Measurements from ENCODE around the gene CRYBG1. TPM values are rescaled to one million over a fixed set of nuclear protein-coding genes. Genes with fewer than 3 reads are reported as not detected.

The CRYBG1 gene
- polyA plus RNA-seq, 1 donor from 2014 or later, result 0.73 TPM

- H3K79me2 ChIP-seq (replicated peaks; ENCODE audit: insufficient read depth, low read length), result no peaks in the 10 kb centered on the region
- no peak overlapping the region for H3K4me2 ChIP-seq (ENCODE audit: low read length)
- no peaks in the 10 kb centered on the region for H3K27me3 ChIP-seq (ENCODE audit: insufficient read depth, low read depth, low read length)
- no peak overlapping the region for H3K27ac ChIP-seq (ENCODE audit: low read length)
- no peaks in the 10 kb centered on the region for H3K9me3 ChIP-seq (ENCODE audit: low read length)
- no peak for TF ChIP-seq EZH2 (IDR thresholded peaks at IDR 0.05; ENCODE audit: borderline replicate concordance, insufficient read depth, low read length, poor library complexity, severe bottlenecking)
- TF ChIP-seq SMC3 (conservative IDR thresholded peaks at IDR 0.05; ENCODE audit: poor library complexity), result no peak
- TF ChIP-seq MXI1 (conservative IDR thresholded peaks at IDR 0.05; ENCODE audit: poor library complexity, severe bottlenecking), result no peak
- no peak for TF ChIP-seq RAD21 (conservative IDR thresholded peaks at IDR 0.05)
- no peak for TF ChIP-seq EP300 (conservative IDR thresholded peaks at IDR 0.05; ENCODE audit: poor library complexity, severe bottlenecking)
- TF ChIP-seq, protein P1, sequence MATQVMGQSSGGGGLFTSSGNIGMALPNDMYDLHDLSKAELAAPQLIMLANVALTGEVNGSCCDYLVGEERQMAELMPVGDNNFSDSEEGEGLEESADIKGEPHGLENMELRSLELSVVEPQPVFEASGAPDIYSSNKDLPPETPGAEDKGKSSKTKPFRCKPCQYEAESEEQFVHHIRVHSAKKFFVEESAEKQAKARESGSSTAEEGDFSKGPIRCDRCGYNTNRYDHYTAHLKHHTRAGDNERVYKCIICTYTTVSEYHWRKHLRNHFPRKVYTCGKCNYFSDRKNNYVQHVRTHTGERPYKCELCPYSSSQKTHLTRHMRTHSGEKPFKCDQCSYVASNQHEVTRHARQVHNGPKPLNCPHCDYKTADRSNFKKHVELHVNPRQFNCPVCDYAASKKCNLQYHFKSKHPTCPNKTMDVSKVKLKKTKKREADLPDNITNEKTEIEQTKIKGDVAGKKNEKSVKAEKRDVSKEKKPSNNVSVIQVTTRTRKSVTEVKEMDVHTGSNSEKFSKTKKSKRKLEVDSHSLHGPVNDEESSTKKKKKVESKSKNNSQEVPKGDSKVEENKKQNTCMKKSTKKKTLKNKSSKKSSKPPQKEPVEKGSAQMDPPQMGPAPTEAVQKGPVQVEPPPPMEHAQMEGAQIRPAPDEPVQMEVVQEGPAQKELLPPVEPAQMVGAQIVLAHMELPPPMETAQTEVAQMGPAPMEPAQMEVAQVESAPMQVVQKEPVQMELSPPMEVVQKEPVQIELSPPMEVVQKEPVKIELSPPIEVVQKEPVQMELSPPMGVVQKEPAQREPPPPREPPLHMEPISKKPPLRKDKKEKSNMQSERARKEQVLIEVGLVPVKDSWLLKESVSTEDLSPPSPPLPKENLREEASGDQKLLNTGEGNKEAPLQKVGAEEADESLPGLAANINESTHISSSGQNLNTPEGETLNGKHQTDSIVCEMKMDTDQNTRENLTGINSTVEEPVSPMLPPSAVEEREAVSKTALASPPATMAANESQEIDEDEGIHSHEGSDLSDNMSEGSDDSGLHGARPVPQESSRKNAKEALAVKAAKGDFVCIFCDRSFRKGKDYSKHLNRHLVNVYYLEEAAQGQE (IDR thresholded peaks at IDR 0.05; ENCODE audit: borderline replicate concordance), result no peak
- TF ChIP-seq TAF1 (IDR thresholded peaks at IDR 0.05; ENCODE audit: low read depth), result no peak
- no peak for TF ChIP-seq CTCF (IDR thresholded peaks at IDR 0.05; ENCODE audit: poor library complexity, severe bottlenecking)
- TF ChIP-seq POLR2AphosphoS5 (IDR thresholded peaks at IDR 0.05), result no peak
- no peaks in the 10 kb centered on the region for H3F3A ChIP-seq (ENCODE audit: insufficient read depth, low read length, poor library complexity, severe bottlenecking)
- H3K9me2 ChIP-seq (ENCODE audit: insufficient read depth, low read length), result no peaks in the 10 kb centered on the region
- no peak overlapping the region for H3K9ac ChIP-seq (ENCODE audit: low read length)
- H3K4me3 ChIP-seq (ENCODE audit: low read length), result no peak overlapping the region
- no peaks in the 10 kb centered on the region for H4K20me1 ChIP-seq (ENCODE audit: insufficient read depth)
- no peaks in the 10 kb centered on the region for H3K36me3 ChIP-seq (ENCODE audit: insufficient read depth, low read length)
- no peak overlapping the region for H2AFZ ChIP-seq (ENCODE audit: low read depth, low read length)
Observed at GRCh38 chr6:106617857-106618256, 257.3 kb downstream of the CRYBG1 start.

GRCh38 chr6:106618324-106618723, 257.8 kb downstream of the CRYBG1 start:
- Histone ChIP-seq H3K9me2 (ENCODE audit: insufficient read depth, low read length) (no peaks in the 10 kb centered on the region), H3F3A (ENCODE audit: insufficient read depth, low read length, poor library complexity, severe bottlenecking) (no peaks in the 10 kb centered on the region), H3K4me3 (ENCODE audit: low read length) (no peak overlapping the region), H3K27ac (ENCODE audit: low read length) (no peak overlapping the region), H3K9ac (ENCODE audit: low read length) (no peak overlapping the region), H3K36me3 (ENCODE audit: insufficient read depth, low read length) (no peaks in the 10 kb centered on the region), H4K20me1 (ENCODE audit: insufficient read depth) (no peaks in the 10 kb centered on the region), H3K4me2 (ENCODE audit: low read length) (no peak overlapping the region), H3K79me2 (replicated peaks; ENCODE audit: insufficient read depth, low read length) (no peaks in the 10 kb centered on the region), H3K27me3 (ENCODE audit: insufficient read depth, low read depth, low read length) (no peaks in the 10 kb centered on the region), H2AFZ (ENCODE audit: low read depth, low read length) (no peak overlapping the region), H3K9me3 (ENCODE audit: low read length) (no peaks in the 10 kb centered on the region)
- TF ChIP-seq POLR2AphosphoS5 (IDR thresholded peaks at IDR 0.05), result no peak
- no peak for TF ChIP-seq MXI1 (conservative IDR thresholded peaks at IDR 0.05; ENCODE audit: poor library complexity, severe bottlenecking)
- no peak for TF ChIP-seq EP300 (conservative IDR thresholded peaks at IDR 0.05; ENCODE audit: poor library complexity, severe bottlenecking)
- TF ChIP-seq RAD21 (conservative IDR thresholded peaks at IDR 0.05), result no peak
- no peak for TF ChIP-seq TAF1 (IDR thresholded peaks at IDR 0.05; ENCODE audit: low read depth)
- TF ChIP-seq, protein P1 (IDR thresholded peaks at IDR 0.05; ENCODE audit: borderline replicate concordance), result no peak
- TF ChIP-seq SMC3 (conservative IDR thresholded peaks at IDR 0.05; ENCODE audit: poor library complexity), result no peak
- TF ChIP-seq EZH2 (IDR thresholded peaks at IDR 0.05; ENCODE audit: borderline replicate concordance, insufficient read depth, low read length, poor library complexity, severe bottlenecking), result no peak
- no peak for TF ChIP-seq CTCF (IDR thresholded peaks at IDR 0.05; ENCODE audit: poor library complexity, severe bottlenecking)
